ENCODE measurements around the gene MLX. TPM values are rescaled to one million over a fixed set of nuclear protein-coding genes. Genes with fewer than 3 reads are reported as not detected.

MLX gene
- total RNA-seq, 4 donors from 2014 or later = 59.3 to 78.0 (median 68.8) TPM

- TF ChIP-seq, protein P1, sequence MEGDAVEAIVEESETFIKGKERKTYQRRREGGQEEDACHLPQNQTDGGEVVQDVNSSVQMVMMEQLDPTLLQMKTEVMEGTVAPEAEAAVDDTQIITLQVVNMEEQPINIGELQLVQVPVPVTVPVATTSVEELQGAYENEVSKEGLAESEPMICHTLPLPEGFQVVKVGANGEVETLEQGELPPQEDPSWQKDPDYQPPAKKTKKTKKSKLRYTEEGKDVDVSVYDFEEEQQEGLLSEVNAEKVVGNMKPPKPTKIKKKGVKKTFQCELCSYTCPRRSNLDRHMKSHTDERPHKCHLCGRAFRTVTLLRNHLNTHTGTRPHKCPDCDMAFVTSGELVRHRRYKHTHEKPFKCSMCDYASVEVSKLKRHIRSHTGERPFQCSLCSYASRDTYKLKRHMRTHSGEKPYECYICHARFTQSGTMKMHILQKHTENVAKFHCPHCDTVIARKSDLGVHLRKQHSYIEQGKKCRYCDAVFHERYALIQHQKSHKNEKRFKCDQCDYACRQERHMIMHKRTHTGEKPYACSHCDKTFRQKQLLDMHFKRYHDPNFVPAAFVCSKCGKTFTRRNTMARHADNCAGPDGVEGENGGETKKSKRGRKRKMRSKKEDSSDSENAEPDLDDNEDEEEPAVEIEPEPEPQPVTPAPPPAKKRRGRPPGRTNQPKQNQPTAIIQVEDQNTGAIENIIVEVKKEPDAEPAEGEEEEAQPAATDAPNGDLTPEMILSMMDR (IDR thresholded peaks at IDR 0.05; ENCODE audit: low read depth) = no peak
Observed at GRCh38 chr17:42529061-42529460, 37.8 kb upstream of the MLX start.

DNA sequence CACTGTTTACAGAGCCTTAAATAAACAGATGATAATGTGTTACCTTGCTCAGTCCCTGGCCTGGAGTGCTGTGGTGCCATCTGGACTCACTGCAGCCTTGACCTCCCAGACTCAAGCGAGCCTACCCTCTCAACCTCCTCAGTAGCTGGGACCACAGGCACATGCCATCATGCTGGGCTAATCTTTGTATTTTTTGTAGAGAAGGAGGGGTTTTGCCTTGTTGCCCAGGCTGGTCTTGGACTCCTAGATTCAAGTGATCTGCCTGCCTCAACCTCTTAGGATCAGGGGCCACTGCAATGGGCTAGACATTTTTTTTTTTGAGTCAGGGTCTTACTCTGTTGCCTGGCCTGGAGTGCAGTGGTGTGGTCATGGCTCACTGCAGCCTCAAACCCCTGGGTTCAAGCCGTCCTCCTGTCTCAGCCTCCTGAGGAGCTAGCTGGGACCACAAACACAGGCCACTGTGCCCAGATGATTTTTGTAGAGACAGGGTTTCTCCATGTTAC lies 35.9 kb upstream of the MLX start:
- TF ChIP-seq, protein P1 (IDR thresholded peaks at IDR 0.05; ENCODE audit: low read depth) = no peak

DNA sequence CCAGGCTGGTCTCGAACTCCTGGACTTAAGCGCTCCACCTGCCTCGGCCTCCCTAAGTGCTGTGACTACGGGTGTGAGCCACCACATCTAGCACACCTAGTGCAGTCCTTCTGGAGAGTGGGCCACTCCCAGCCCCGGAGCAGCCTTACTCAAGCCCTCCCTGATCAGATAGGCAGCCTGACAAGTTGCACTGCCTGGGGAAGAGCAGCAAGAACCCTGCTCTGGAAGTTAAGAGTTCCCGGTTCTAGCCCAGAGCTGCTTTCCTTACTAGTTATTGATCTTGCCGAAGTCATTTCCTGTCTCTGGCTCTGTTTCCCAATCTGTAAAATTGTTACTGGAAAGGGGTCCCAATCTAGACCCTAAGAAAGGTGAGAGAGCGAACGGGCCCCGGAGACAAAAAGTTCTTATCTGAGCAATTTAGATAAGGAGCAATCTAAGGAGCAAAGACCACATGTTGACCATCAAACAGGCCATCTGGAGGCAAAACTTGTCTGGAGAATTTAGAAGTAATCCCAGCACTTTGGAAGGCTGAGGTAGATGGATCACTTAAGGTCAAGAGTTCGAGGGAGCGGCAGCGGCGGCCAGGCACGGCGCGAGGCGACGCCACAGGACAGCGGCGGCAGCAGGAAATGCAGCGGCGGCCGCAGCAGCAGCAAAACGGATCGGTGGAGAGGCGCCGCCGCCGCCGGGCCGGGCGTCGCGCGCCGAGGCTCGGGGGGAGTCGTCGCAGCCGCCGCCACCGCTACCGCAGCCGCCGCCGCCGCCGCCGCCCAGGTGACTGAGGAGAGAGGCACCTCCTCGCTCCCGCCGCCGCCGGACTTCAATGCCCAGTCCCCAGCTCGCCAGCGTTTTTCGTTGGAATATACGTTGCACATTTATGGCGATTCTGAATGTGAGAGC lies 35.2 kb upstream of the MLX start:
- TF ChIP-seq, protein P1 (IDR thresholded peaks at IDR 0.05; ENCODE audit: low read depth) = no peak

DNA sequence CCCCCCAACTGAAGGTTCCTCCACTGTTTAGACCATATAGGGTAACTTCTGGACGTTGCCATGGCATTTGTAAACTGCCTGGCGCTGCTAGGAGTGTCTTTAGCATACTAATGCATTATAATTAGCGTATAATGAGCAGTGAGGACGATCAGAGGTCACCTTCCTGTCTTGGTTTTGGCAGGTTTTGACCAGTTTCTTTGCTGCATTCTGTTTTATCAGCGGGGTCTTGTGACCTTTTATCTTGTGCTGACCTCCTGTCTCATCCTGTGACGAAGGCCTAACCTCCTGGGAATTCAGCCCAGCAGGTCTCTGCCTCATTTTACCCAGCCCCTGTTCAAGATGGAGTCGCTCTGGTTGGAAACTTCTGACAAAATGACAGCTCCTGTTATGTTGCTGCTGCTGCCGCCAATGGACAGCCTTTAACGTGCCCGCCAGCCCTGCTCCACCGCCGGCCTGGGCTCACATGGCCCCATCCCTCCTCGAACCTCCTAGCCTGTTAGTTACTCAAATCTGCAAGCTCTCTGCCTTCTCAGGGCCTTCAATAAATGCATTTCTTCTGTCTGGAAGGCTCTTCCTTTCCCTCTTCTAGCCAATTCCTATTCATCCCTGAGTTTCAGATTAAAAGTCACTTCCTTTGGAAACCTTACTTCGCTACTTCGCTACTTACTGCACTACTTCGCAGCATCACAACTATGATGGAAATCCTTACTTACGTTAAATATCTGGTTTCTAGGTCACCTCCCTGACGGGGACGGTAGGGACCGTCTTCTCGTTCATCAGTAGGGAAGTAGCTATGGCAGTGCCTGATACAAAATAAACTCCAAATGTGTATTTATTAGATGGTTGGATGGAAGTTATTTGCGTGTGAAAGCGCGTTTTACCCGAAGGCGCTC lies 31.5 kb upstream of the MLX start:
- TF ChIP-seq, protein P1 (IDR thresholded peaks at IDR 0.05; ENCODE audit: low read depth) = no peak

GRCh38 chr17:42536048-42536371 lies 30.9 kb upstream of the MLX start, which contains the start of gene NAGLU:
Gene NAGLU, plus strand, starts transcription at chr17:42536241. Its CDS starts 32 bp downstream, at chr17:42536273.
- TF ChIP-seq, protein P1 (IDR thresholded peaks at IDR 0.05; ENCODE audit: low read depth) = no peak

DNA sequence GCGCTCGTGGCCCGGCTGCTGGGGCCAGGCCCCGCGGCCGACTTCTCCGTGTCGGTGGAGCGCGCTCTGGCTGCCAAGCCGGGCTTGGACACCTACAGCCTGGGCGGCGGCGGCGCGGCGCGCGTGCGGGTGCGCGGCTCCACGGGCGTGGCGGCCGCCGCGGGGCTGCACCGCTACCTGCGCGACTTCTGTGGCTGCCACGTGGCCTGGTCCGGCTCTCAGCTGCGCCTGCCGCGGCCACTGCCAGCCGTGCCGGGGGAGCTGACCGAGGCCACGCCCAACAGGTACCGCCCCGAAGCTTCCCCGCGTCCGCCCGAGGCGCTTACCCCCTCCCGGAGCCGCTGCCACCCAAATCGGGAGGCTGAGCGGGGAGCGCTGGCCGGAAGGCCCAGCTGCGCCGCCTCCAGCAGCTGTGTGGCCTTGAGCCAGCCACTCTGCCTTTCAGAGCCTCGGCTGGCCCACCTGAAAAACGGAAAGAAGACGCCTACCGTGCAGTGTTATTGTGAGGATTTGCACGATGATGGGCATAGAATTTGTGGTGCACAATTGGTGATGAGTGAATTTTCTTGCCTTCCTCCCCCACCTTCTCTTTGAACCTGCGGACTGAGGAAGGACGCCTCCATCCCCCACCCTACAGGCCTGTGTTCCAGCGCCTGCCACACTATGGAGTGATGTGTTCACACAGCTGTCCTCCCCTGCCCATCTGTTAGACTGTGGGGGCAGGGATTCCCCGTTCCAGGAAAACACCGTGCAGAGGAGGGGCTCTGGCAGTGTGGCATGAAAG lies 30.3 kb upstream of the MLX start:
- TF ChIP-seq, protein P1 (IDR thresholded peaks at IDR 0.05; ENCODE audit: low read depth) = no peak
